22Rv1 (cell line): ENCODE data around the gene PPT2.

Experiments
- CTCF ChIP-seq: fragments of 450-650 bp; IDR thresholded peaks from 2 replicates; pipeline ENCODE4 v1.5.1; 2017; ENCODE audit warnings: mild to moderate bottlenecking
- ZFX ChIP-seq: fragments of 450-650 bp; IDR thresholded peaks from 2 replicates; pipeline ENCODE4 v1.6.1; 2017; ENCODE audit warnings: antibody characterized with exemption, borderline replicate concordance

DNA sequence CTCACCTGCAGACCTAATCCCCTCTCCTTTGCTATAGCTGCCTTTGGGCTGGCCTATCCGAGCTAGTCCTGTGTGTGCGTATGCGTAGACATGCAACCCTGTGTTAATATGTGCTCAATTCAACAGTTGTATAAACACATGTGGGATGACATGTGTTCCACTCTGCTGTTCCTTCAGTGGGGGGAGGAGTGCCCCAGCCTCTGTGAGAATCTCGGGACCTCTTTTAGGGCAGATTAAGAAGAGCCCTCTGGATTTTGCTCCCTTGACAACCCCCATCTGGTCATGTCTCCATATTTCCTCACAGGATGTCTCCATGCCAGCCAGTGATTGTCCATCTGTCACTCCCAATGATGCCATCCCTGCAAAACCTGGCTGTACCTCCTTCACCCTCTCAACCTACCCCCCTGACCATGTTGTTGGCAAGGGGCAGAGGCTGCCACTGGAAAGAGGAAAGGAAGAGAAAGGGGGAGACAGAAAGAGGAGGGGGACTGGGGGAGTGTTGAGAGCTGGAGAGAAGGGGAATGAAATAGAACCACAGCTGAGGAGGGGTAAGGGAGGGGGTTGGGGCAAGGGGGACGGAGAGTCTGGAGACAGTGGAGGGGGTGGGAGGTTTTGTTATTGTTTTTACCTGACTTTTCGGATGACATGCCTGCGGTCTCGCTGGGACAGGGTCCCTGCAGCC lies 2.6 kb upstream of the PPT2 start:
- TF ChIP-seq CTCF (no peak), ZFX (no peak)
